Spinal cord (tissue), 10 donors: Measurements from ENCODE around the gene MOV10L1. TPM values are rescaled to one million over a fixed set of nuclear protein-coding genes. Genes with fewer than 3 reads are reported as not detected.

Source experiments
- DNase-seq, 6 donors: peaks; one replicate each; pipeline versions ENCODE4 v3.0.0 to v3.0.0-alpha.2; 2013 to 2015; ENCODE audit warnings: low spot score in 6 of 6, low read depth in 4 of 6
- H3K27ac ChIP-seq: one replicate; pipeline ENCODE4 v1.5.1; 2013; ENCODE audit warnings: low read depth, low read length, control low read depth
- H3K27me3 ChIP-seq: one replicate; pipeline ENCODE4 v1.6.1; 2013; ENCODE audit warnings: low read length; ENCODE audit not compliant: control insufficient read depth, insufficient read depth
- H3K36me3 ChIP-seq: one replicate; pipeline ENCODE4 v1.6.1; 2013; ENCODE audit warnings: low read length; ENCODE audit not compliant: control insufficient read depth, insufficient read depth
- H3K4me1 ChIP-seq: one replicate; pipeline ENCODE4 v1.6.1; 2013; ENCODE audit warnings: low read length; ENCODE audit not compliant: control insufficient read depth, insufficient read depth
- H3K4me3 ChIP-seq: one replicate; pipeline ENCODE4 v1.5.1; 2013; ENCODE audit warnings: low read depth, low read length, control low read depth
- H3K9me3 ChIP-seq: one replicate; pipeline ENCODE4 v1.6.1; 2013; ENCODE audit warnings: low read length; ENCODE audit not compliant: control insufficient read depth, insufficient read depth
- WGBS: methylation state at CpG from one replicate; pipeline ENCODE4 v1.1.5; 2013; ENCODE audit warnings: missing lambda C conversion rate; ENCODE audit not compliant: insufficient coverage; 5-methylcytosine and 5-hydroxymethylcytosine counted together
- polyA plus RNA-seq, 2 donors: library from polyadenylated mRNA; unstranded; fragments of 120-200 nt; gene quantifications; one replicate each; pipeline ENCODE4 v1.2.1, GENCODE V29; 2013; ENCODE audit not compliant: insufficient read length in 2 of 2
- total RNA-seq, 2 donors: library from RNA; depleted of rRNA in 1 of 2; stranded (reverse); fragments of 120-200 nt in 1 of 2; fragments of >200 nt in 1 of 2; gene quantifications; one replicate each; pipeline versions ENCODE4 v1.2.3 to v1.2.4, GENCODE V29; 2013 to 2014
- donor health status: healthy.

MOV10L1 gene
- total and polyA plus RNA-seq, 4 donors = 1.9 to 4.9 (median 3.5) TPM

GRCh38 chr22:50076646-50077535 lies 12.9 kb upstream of the MOV10L1 start:
- Histone ChIP-seq H3K9me3 (no peaks in the 10 kb centered on the region), H3K27ac (no peak overlapping the region), H3K4me1 (peaks cover 16% of the 10 kb centered on the region), H3K36me3 (peaks cover 64% of the 10 kb centered on the region), H3K4me3 (no peak overlapping the region), H3K27me3 (no peaks in the 10 kb centered on the region)
- no peak for DNase-seq
- WGBS = 90% methylated on average over 40 of the region's 43 CpGs

GRCh38 chr22:50078246-50078645 lies 11.6 kb upstream of the MOV10L1 start:
- no peaks in the 10 kb centered on the region for H3K27me3 ChIP-seq
- no peaks in the 10 kb centered on the region for H3K9me3 ChIP-seq
- peaks cover 64% of the 10 kb centered on the region for H3K36me3 ChIP-seq
- peaks cover 23% of the 10 kb centered on the region for H3K4me1 ChIP-seq
- WGBS = 99% methylated on average over 8 of the region's 13 CpGs
- DNase-seq = no peak
- H3K4me3 ChIP-seq = no peak overlapping the region
- H3K27ac ChIP-seq = no peak overlapping the region

- Histone ChIP-seq H3K9me3 (no peaks in the 10 kb centered on the region), H3K4me1 (peaks cover 28% of the 10 kb centered on the region), H3K36me3 (peaks cover 62% of the 10 kb centered on the region), H3K27me3 (no peaks in the 10 kb centered on the region), H3K27ac (no peak overlapping the region), H3K4me3 (no peak overlapping the region)
- WGBS = 85% methylated on average over 7 of the region's 9 CpGs
- DNase-seq = no peak
Observed at GRCh38 chr22:50078761-50079160, 11.0 kb upstream of the MOV10L1 start.

- H3K4me3 ChIP-seq = no peak overlapping the region
- H3K9me3 ChIP-seq = no peaks in the 10 kb centered on the region
- no peaks in the 10 kb centered on the region for H3K27me3 ChIP-seq
- no peak overlapping the region for H3K27ac ChIP-seq
- 66% methylated on average over 12 of the region's 13 CpGs for WGBS
- DNase-seq = peak in 1 of 6 donors; percentile 29
- peaks cover 52% of the 10 kb centered on the region for H3K36me3 ChIP-seq
- peaks cover 32% of the 10 kb centered on the region for H3K4me1 ChIP-seq
Observed at GRCh38 chr22:50080077-50080465, 9.7 kb upstream of the MOV10L1 start.

GRCh38 chr22:50081426-50082196 lies 8.2 kb upstream of the MOV10L1 start:
- no peak overlapping the region for H3K4me3 ChIP-seq
- H3K27ac ChIP-seq = no peak overlapping the region
- H3K36me3 ChIP-seq = peaks cover 46% of the 10 kb centered on the region
- H3K4me1 ChIP-seq = peaks cover 36% of the 10 kb centered on the region
- DNase-seq = no peak
- no peaks in the 10 kb centered on the region for H3K9me3 ChIP-seq
- no peaks in the 10 kb centered on the region for H3K27me3 ChIP-seq
- whole genome bisulfite sequencing = 87% methylated on average over 27 of the region's 27 CpGs

GRCh38 chr22:50082197-50082715 lies 7.5 kb upstream of the MOV10L1 start:
- Histone ChIP-seq H3K27me3 (no peaks in the 10 kb centered on the region), H3K4me3 (no peak overlapping the region), H3K27ac (no peak overlapping the region), H3K9me3 (no peaks in the 10 kb centered on the region), H3K36me3 (peaks cover 40% of the 10 kb centered on the region), H3K4me1 (peaks cover 38% of the 10 kb centered on the region)
- WGBS = 87% methylated on average over 16 of the region's 18 CpGs
- DNase-seq = no peak

- DNase-seq = no peak
- Histone ChIP-seq H3K36me3 (peaks cover 38% of the 10 kb centered on the region), H3K27ac (no peak overlapping the region), H3K4me3 (no peak overlapping the region), H3K4me1 (peaks cover 45% of the 10 kb centered on the region), H3K9me3 (no peaks in the 10 kb centered on the region), H3K27me3 (no peaks in the 10 kb centered on the region)
- WGBS = 89% methylated on average over 14 of the region's 21 CpGs
Observed at GRCh38 chr22:50082961-50083461, 6.8 kb upstream of the MOV10L1 start.

GRCh38 chr22:50083462-50084079 lies 6.2 kb upstream of the MOV10L1 start:
- Histone ChIP-seq H3K27me3 (no peaks in the 10 kb centered on the region), H3K9me3 (no peaks in the 10 kb centered on the region), H3K4me3 (no peak overlapping the region), H3K4me1 (peaks cover 45% of the 10 kb centered on the region), H3K27ac (no peak overlapping the region), H3K36me3 (peaks cover 32% of the 10 kb centered on the region)
- peak in 1 of 6 donors; percentile 23 for DNase-seq
- WGBS = 48% methylated on average over 16 of the region's 18 CpGs

GRCh38 chr22:50084080-50084477 lies 5.7 kb upstream of the MOV10L1 start:
- H3K36me3 ChIP-seq = peaks cover 28% of the 10 kb centered on the region
- H3K9me3 ChIP-seq = no peaks in the 10 kb centered on the region
- H3K27me3 ChIP-seq = no peaks in the 10 kb centered on the region
- no peak overlapping the region for H3K4me3 ChIP-seq
- H3K4me1 ChIP-seq = peaks cover 45% of the 10 kb centered on the region
- H3K27ac ChIP-seq = no peak overlapping the region
- no peak for DNase-seq
- 26% methylated on average over 10 of the region's 10 CpGs for WGBS
